ENCODE measurements around the gene DOK7.

Gene DOK7

DNA sequence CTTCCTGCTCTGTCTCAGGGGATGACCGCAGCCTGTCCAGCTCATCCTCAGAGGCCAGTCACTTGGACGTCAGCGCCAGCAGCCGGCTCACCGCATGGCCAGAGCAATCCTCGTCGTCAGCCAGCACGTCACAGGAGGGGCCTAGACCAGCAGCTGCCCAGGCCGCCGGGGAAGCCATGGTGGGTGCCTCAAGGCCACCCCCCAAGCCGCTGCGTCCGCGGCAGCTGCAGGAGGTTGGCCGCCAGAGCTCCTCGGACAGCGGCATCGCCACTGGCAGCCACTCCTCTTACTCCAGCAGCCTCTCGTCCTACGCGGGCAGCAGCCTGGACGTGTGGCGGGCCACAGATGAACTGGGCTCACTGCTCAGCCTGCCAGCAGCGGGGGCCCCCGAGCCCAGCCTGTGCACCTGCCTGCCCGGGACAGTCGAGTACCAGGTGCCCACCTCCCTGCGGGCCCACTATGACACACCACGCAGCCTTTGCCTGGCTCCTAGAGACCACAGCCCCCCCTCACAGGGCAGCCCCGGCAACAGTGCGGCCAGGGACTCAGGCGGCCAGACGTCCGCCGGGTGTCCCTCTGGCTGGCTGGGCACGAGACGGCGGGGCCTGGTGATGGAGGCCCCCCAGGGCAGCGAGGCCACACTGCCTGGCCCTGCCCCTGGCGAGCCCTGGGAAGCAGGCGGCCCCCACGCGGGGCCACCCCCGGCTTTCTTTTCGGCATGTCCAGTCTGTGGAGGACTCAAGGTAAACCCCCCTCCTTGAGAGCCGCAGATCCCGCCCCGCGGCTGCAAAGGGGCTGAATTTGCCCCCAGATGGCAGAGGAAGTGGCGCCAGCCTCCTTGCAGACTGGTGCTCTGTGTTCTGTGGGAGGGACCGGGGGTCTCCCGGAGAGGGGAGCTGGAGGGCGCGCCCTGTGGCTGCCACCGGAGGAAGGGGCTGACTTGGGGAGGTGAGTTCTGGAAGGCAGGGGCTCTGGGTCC lies 29.9 kb downstream of the DOK7 start:
- no peak for DNase-seq

DNA sequence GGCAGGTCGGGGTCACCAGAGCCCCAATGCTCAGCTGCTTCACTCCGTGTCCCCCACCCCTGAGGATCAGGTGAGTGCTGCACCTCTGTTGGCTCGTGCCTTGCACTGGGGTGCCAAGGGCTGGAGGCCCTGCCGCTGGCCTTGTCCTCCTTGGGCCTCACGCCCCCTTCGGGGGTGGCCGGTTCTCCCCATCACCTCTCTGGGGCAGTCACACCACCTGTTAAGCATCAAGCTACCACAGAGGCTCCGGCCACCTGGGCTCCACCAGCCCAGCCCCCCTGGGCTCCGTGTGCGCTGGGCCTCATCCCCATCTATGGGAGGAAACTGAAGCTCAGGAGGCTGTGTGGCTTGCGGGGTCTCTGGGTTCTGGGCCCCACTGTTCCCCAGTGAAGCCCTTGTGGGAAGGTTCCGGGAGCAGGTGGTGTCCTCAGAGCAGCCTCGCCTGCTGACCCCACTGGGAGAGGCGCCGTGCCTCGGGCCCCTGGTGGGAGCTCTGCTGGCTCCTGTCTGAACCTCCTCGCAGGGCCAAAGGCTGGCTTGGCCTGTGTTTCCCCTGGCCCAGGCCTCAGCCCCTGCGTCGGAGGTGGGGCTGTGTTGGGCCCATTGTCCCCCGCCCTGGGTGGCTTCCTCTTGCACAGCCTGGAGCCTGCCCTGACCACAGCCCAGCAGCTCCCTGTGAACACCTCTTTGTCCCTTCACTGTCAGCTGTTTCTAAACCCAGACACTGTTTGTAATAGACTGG lies 30.8 kb downstream of the DOK7 start:
- no peak for DNase-seq

DNA sequence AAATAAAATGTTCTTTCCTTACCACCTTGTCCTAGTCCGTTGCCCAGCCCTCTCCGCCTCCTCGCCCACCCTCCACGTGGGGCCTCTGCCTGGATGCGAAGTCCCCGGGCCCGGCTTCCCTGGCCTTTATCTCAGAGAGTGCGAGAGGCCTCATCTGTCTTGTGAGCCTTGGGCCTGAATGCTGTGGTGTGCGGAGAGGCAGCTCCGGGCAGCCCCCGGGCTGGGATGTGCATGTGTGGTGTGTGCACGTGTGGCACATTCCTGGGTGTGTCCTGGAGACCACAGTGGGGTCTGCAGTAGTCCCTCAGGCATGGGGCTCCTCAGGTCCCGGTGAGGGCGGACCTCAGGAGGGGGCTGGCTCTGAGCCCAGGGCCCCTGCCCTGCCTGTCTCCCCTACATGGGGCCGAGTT lies 31.4 kb downstream of the DOK7 start:
- no peak for DNase-seq

DNA sequence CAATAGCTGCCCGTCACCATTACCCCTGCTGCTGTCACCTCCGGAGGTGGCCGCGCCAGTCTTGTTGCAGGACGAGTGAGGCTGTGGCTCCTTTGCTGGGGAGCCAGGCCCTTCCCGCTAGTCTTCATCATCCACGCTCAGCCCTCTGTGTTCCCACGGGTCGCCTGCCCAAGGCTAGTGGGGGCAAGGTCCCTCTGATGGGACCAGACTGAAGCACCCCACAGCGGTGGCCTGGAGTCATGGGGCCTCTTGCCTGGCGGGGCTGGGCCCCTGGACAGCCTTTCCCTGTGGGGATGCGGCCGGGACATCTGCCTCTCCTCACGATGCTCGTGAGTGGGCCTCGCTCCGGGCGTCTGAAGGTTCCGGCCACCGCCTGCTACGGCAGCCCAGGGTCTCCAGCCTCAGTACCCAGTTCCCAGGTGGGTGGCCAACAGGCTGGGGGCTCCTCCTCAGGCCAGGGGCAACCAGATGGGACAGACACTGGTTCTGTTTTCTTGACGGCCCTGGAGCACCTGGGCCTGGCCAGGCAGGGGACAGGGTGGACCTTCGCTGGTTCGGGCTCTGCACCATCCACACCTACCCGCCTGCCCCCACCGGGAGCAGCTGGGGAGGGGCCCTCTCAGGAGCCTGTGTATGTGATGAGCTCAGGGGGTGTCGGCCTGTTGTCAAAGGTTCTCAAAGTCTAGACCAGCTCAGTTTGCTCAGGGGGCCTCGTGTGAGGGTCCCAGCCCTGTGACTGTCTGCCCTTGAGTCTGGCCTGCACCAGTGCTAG lies 32.3 kb downstream of the DOK7 start:
- DNase-seq: no peak

DNA sequence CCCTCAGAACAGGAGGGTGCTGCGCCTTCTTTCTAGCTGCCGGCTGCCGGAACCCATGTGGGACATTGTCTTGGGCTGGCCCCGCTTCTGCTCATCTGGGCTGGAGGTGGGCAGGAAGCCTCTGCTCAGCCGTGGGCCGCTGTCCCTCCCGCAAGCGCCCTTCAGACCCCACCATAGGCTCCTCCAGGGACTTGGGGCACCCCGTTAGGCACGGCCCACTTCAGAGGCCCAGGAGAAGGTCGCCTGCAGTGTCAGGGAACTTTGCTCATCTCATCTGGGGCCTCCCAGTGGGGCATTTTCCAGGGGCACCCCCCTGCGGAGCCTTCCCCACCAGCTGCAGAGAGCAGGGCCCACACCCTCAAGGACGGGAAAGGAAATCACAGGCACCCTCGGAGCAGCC lies 32.9 kb downstream of the DOK7 start:
- no peak for DNase-seq

DNA sequence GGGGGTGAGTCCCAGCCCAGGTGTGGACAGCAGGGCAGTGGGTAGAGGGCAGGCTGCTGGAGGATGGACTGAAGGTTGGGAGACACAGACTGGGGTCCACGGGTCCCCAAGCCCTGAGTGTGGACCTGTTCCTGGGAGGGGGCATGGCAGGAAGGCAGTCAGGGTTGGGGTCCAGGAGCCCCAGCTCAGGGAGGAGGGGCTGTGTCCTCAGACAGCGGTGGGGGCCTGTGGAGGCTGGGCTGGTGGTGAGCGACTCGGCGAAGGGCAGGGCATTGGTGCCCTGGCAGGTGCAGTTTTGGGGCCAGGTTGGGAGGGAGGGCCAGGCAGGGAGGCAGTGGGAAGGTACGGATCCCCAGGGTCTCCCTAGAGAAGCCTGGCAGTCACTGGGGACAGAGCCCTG lies 34.0 kb downstream of the DOK7 start:
- DNase-seq: no peak

DNA sequence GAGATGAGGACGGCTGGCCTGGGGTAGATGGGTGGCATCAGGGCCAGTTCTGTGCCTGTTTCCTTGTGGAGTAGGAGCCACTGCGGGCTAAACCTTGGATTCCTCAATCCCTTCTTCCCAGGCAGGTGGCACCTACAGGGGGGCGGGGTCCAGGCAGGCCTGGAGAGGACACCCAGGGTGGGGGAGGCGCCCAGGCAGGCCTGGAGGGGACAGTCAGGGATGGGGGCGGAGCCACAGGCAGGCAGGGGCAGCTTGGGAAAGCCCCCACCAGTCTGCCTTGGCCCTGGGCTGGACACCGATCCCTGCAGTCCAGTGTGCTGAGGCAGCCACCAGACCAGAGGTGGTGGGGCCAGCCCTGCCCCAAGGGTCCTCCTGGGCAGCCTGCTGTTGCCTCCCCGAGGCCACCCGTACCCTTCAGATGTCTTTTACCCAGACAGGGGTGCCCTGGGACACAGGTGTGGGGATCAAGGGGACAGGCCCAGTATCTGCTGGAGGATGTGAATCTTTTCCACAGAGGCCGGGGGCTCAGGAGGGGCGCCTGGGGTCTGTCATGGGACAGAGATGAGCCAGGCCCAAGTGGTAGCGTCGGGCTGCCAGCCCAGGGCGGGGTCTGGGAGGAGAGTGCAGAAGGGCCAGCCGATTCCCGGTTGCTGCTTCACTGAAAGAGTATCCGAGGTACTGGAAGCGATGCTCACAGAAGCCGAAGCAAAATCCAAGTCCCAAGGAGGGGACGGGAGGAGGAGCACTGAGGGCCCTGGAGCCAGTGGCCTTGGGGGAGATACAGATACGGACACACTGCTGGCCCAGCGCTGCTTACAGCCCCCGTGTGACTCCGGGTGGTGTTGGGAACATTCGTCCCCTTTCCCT lies 34.6 kb downstream of the DOK7 start:
- DNase-seq: no peak

DNA sequence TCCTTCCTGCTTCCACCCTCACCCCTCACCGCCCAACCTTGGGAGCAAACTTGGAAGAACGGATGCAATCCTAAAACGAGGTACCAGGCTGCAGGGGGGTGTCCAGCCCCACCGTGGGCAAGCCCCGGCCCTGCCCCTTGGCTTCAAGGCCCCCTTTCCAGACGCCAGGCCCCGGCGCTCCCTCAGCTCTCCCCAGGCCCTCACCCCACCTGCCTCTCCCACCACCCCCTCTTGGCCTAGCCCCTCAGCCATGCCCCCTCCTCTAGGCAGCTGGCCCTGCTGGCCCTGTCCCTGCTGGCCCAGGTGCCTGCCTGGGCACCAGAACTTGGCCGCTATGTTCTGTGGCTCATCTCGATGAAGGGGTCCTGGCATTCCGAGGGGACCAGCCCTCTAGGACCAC lies 35.3 kb downstream of the DOK7 start:
- DNase-seq: no peak

DNA sequence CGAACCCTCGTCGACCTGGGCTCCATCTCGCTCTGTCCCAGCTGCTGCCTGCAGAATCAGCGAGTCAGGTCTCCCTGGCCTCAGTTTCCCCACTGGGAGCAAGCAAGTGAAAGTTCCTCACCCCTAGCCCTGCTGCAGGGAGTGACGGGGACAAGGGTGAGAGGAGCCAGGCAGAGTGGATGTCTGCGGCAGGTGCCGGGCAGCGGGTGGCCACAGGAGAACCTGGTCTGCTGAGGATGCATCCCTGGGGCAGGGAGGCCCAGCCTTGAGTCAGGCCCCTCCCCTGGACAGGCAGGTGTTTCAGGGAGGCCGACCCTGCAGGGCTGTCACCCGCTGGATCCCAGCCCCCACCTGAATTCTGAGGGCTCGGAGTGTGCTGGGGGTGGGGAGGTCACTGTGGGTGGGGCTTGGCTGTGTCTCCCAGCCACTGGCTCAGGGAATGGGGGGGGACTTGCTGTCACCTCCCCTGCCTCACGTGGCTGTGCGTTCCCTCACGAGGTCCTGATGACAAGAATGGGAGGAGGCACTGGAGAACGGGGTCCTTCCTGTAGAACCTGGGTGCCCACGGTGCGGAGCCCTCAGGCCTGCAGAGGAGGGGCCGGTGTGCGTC lies 35.9 kb downstream of the DOK7 start:
- DNase-seq: no peak

DNA sequence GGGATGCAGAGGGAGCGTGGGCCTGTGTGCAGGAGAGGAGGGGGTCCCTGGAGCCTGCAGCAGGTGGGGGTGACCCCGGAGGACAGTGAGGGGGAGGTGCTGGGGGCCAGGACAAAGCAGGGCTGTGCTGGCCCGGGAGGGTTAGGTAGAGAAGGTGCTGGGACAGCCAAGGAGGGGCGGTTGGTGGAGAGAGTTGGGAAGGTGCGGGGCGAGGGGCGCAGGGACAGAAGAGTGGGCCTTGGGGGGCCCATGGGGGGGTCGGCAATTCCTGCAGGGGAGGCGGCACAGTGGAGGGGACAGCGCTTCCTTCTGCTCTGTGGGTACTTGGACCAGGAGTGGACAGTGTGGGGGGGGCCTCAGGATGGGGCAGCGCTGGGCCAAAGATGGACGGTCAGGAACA lies 36.6 kb downstream of the DOK7 start:
- no peak for DNase-seq

DNA sequence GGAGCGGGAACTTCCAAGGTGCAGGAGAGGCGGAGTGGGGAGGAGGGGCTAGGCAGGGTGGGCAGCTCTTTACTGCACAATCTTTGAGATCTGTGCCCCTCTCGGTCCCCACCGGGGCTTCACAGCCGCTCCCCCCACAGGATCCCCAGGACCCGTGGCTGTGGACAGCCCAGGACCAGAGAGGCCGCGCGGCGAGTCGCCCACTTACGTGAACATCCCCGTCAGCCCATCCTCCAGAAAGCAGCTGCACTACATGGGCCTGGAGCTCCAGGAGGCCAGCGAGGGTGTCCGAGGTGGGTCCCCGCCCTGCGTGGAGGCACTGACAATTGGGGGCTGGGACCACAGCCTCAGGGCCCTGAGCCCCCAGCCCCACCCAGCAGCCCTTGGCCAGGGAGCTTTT lies 37.0 kb downstream of the DOK7 start:
- DNase-seq: no peak

DNA sequence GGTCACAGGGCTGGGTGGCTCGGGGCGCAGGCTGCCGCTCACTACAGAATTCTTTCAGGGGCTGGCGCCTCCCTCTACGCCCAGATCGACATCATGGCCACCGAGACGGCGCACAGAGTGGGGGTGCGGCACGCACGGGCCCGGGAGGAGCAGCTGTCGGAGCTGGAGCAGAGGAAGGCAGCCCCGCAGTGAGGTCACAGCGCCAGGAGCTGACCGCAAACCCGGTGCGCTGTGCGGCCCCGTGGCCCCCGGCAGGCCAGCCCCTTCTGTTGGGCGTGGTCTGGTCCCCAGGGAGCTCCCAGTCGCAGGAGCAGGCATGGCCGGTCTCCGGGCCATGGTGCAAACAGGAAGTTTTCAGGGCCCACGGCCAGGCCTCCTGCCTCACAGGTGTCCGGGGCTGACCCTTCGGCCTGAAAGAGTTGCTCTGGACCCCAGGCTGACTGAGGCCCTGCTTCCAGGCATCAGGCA lies 37.6 kb downstream of the DOK7 start:
- no peak for DNase-seq

DNA sequence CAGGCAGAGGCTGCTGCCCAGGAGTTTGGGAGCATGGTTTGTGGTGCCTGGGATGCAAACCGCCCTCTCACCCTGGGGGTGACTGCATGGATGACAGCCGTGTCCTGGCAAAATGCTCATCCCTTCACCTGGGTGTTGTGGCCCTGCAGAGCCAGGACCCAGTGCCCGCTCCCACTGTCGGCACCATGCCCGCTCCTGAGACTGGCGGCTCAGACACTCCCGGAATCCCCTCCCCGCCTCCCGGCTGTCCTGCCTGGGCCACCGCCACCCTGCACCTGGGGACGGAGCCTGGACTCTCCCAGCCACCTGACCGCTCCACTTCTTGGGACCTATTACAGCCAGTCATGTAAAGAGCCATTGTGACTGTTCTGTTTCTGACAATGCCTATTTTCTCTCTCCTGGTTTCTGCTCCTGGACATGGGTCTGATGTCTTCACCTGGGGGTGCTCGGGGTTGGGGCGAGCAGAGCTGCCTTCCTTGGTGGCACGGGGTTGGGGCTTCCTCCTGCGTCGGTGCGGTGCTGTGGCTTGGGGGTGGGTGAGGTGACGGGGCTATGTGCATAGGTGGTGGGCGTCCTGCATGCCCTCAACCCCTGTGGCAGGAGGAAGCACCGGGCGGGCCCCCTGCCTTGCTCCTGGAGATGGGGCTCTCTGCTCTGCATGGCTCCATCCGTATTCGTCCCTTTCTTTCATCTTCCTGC lies 38.2 kb downstream of the DOK7 start:
- DNase-seq: no peak

DNA sequence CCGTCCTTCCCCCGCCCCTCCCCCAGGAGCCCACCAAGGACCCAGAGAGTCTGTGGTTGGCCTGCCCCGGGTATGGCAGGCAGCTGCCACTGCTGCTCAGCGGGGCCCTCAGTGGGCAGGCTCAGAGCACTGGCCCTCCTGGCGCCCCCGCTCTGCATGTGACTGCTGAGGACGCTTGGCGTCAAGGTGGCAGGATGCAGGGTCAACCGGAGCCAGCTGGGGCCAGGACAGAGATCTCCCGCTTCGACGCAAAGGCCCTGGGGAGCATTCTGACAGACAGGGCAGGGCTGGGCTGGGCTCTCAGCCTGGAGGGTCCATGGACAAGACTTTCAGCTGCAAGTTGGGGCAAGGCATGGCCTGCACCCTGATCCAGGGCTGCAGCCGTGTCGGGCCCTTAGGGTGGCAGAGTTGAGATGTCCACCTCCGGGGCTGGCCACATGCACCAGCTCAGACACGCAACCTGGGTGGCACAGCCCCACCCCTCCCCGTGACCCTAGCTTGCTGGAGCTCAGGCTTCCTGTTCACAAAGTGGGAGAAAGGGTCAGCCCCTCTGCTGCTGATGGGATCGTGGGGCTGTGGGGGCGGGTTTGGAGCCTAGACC lies 38.8 kb downstream of the DOK7 start:
- no peak for DNase-seq

DNA sequence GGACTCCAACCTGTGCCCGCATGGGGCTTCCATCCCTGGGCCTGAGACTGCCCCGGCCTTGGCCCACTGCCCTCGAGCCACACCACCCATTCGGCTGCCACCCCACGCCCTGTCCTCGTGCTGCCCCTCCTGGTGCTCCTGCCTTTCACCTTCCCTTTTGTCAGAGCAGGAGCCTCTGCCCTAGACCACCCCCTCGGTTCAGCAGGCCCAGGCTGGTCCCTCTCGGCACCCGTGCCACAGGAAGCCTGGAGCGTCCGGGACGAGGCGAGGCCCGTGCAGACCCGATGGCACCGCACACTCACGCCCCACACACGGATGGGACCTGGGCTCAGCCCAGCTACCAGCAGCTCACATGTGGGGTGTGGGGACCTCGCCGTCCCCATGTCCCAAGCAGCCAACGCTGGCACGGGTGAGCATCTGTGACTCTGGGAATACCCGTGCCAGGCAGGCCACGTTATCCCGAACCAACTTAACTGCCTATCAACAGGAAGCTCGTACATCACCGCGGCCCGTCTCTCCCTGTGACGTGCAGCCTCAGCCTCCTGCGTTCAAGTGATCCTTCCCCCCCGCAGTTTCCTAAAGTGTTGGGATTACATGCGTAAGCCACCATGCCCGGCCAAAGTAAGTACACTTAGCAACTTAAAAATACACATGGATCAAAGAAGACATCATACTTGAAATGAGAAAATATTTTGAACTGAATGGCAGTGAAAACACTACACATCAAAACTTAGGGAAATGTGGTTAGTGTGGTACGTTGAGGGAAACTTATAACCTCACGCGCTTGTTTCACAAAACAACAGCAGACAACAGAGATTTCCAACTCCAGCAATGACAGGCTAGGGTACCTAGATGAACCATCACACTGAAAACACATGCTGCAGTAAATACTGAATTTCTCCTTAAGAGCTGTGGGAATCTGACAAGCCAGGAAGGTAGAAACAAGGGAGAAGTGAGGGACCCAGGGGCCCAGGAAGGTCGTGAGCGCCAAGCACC lies 40.1 kb downstream of the DOK7 start:
- no peak for DNase-seq

DNA sequence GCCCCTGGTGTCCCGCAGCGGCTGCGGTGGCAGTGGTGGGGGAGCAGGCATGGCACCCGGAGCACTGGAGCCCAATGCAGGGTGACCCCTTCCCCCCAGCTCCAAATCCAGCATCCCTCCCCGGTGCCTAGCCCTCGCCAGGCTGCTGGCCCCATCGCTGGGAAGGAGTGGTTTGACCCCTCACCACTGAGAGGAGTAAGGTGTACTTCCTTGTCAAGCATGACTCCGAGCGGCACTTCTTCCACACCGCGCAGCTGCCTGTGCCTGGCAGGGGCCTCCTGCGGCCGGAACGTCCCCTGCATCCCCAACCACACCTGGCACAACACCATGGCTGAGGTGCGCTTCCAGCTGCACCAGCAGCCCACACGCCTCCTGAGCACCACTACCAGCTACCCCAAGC lies 42.1 kb downstream of the DOK7 start:
- no peak for DNase-seq

DNA sequence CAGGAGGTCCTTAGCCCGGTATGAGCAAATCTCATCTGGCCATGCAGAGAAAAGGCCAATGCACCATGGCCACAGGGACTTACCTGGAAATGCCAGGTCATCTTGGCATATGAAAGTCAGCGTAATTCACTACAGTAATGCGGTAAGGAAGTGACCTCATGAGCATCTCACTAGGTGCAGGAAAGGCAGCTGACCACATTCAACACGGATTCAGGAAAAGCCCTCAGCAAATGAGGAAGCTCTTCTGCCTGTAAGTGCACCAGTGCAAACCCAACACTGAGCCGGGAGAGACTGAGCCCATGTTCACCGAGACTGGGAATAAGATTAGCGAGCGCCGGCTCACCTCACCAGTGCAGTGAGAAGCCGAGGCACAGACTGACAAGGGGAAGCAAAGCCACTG lies 45.4 kb downstream of the DOK7 start:
- no peak for DNase-seq

DNA sequence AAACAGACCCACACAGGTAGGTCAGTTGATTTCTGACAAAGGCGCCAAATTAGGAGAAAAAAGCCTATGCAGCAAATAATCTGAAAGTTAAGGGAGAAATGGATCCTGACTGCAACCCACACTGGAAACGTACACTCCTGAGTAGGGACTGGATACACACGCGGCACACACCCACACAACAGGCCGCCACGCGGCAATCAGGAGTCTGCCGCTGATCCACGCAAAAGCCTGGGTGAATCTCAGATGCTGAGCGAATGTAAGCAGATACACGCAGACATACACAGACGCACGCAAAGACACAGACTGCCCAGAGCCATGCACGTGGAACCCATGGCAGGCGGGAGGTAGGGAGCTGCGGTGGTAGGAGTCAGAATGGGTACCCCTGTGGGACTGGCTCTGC lies 47.4 kb downstream of the DOK7 start:
- DNase-seq: no peak

DNA sequence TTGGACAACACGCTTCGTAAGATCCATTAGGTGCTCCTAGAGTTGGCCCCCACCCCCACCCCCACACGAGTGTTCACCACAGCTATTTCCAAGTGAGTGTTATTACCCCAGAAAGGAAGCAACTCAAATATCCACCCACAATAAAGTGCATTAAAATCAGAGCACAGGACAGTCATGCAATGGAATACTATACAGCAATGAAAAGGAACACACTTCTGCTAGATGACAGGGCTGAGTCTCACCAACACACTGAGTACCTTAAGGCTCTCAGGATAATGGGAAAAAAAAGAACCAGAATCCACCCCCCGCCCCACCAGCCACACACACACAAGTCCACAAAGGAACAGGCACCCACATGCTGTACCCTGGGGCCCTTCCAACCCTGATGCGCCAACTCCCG lies 48.1 kb downstream of the DOK7 start:
- DNase-seq: no peak

Measured in CD4-positive, alpha-beta T cell treated with Interleukin-17A for 1 hour (primary cell).